GM23248 (cell line): ENCODE measurements around the gene STAMBPL1.

Experiments
- EZH2 ChIP-seq: fragments of 200-600 bp; sonication (generic); IDR thresholded peaks from 2 replicates; pipeline ENCODE4 v1.6.1; 2018; ENCODE audit warnings: antibody characterized with exemption, mild to moderate bottlenecking; ENCODE audit not compliant: insufficient read depth, poor library complexity, severe bottlenecking
- EZH2phosphoT487 ChIP-seq: fragments of 200-600 bp; sonication (generic); IDR thresholded peaks from 2 replicates; pipeline ENCODE4 v1.6.1; 2018; ENCODE audit warnings: antibody characterized with exemption, moderate library complexity, mild to moderate bottlenecking, low read depth; ENCODE audit not compliant: insufficient read depth

- TF ChIP-seq EZH2, result no peak
- no peak for TF ChIP-seq EZH2phosphoT487
These were observed 10.8 kb downstream of the STAMBPL1 start for GRCh38 chr10:88890681-88891381.
